ENCODE measurements around the gene PGBD5. TPM values are rescaled to one million over a fixed set of nuclear protein-coding genes. Genes with fewer than 3 reads are reported as not detected.
A peak's percentile ranks its signal among the peaks of the same experiment; 100 is the strongest.

The PGBD5 gene
- total and polyA plus RNA-seq, 2 of the 13 experiments (the other 11 are each of a cell fraction or from before 2014, with no cell fraction given), result 0.04 to 0.13 TPM

DNA sequence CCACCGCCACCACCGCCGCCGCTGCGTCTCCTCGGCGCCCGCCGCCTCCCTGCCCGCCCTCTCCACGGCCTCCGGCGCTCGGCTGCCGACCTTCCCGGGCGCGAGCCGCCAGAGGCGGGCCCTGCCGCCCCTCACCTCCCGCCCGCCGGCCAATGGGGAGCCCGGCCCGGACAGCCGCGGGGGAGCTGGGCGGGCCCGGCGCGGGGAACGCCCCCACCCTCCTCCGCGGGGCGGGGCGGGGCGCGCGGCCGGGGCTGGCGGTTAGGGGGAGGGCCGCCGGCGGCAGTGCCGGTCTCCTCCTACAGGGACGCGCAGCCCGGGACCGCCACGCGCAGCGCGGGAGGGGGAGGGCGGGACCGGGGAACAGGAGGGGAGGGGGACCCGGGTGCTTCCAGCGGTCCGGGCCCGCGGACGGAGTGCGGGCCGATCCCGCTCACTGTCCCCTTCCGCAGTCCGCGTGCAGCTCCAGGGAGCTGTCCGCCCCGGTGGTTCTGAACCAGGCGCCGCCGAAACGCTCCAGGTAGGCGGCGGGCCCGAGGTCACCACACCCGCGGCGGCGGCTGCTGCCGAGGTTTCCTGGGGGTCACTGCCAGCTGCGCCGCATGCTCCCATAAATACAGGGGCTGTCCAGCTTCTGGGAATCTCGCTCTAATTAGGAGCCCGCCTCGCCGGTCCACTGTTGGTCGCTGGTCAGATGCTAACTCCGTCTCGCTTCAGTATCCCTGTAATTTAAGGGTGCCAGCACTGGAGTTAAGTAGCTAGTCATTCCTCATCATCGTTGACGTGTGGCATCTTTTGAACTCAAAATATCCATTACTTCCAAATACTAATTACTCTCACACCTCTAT is at the start of gene PGBD5 (continued):
- TF ChIP-seq, protein P1, sequence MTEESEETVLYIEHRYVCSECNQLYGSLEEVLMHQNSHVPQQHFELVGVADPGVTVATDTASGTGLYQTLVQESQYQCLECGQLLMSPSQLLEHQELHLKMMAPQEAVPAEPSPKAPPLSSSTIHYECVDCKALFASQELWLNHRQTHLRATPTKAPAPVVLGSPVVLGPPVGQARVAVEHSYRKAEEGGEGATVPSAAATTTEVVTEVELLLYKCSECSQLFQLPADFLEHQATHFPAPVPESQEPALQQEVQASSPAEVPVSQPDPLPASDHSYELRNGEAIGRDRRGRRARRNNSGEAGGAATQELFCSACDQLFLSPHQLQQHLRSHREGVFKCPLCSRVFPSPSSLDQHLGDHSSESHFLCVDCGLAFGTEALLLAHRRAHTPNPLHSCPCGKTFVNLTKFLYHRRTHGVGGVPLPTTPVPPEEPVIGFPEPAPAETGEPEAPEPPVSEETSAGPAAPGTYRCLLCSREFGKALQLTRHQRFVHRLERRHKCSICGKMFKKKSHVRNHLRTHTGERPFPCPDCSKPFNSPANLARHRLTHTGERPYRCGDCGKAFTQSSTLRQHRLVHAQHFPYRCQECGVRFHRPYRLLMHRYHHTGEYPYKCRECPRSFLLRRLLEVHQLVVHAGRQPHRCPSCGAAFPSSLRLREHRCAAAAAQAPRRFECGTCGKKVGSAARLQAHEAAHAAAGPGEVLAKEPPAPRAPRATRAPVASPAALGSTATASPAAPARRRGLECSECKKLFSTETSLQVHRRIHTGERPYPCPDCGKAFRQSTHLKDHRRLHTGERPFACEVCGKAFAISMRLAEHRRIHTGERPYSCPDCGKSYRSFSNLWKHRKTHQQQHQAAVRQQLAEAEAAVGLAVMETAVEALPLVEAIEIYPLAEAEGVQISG (CRISPR knock-in tag; IDR thresholded peaks at IDR 0.05), result peak; percentile 80
- TF ChIP-seq ZBTB21 (CRISPR knock-in tag; IDR thresholded peaks at IDR 0.05) (peak; percentile 45; the same call in 1 of the 2 replicates), RFXAP (CRISPR knock-in tag; IDR thresholded peaks at IDR 0.05; ENCODE audit: borderline replicate concordance) (peak; percentile 91), KAT7 (CRISPR knock-in tag; IDR thresholded peaks at IDR 0.05; ENCODE audit: borderline replicate concordance) (no peak), ZNF615 (CRISPR knock-in tag; IDR thresholded peaks at IDR 0.05; ENCODE audit: borderline replicate concordance) (0 out of 2 replicates have a peak, but pooled peaks have one; percentile 41), BORCS8-MEF2B (CRISPR knock-in tag; IDR thresholded peaks at IDR 0.05) (peak; percentile 93), NFIC (IDR thresholded peaks at IDR 0.05; ENCODE audit: low read length) (no peak), ZNF205 (CRISPR knock-in tag; IDR thresholded peaks at IDR 0.05) (peak; percentile 59; the same call in 1 of the 2 replicates), NFIB (CRISPR knock-in tag; IDR thresholded peaks at IDR 0.05; ENCODE audit: borderline replicate concordance) (no peak), NCOA2 (CRISPR knock-in tag; IDR thresholded peaks at IDR 0.05) (peak; percentile 53), MEF2D (CRISPR knock-in tag; IDR thresholded peaks at IDR 0.05) (peak; percentile 72), TEF (CRISPR knock-in tag; IDR thresholded peaks at IDR 0.05) (peak; percentile 91), KMT2A (CRISPR knock-in tag; IDR thresholded peaks at IDR 0.05) (peak; percentile 64; the same call in 1 of the 2 replicates), ERF (CRISPR knock-in tag; IDR thresholded peaks at IDR 0.05) (peak; percentile 94), ZNF790 (CRISPR knock-in tag; IDR thresholded peaks at IDR 0.05; ENCODE audit: borderline replicate concordance) (peak; percentile 93; the same call in 1 of the 2 replicates), ZSCAN31 (CRISPR knock-in tag; IDR thresholded peaks at IDR 0.05; ENCODE audit: low read depth) (peak; percentile 79; the same call in 1 of the 2 replicates), ZNF660 (CRISPR knock-in tag; IDR thresholded peaks at IDR 0.05; ENCODE audit: borderline replicate concordance, low read depth) (no peak), ZNF773 (CRISPR knock-in tag; IDR thresholded peaks at IDR 0.05; ENCODE audit: borderline replicate concordance) (peak; percentile 97; the same call in 1 of the 2 replicates), ZNF34 (CRISPR knock-in tag; IDR thresholded peaks at IDR 0.05; ENCODE audit: borderline replicate concordance) (no peak)
- TF ChIP-seq, protein P2, sequence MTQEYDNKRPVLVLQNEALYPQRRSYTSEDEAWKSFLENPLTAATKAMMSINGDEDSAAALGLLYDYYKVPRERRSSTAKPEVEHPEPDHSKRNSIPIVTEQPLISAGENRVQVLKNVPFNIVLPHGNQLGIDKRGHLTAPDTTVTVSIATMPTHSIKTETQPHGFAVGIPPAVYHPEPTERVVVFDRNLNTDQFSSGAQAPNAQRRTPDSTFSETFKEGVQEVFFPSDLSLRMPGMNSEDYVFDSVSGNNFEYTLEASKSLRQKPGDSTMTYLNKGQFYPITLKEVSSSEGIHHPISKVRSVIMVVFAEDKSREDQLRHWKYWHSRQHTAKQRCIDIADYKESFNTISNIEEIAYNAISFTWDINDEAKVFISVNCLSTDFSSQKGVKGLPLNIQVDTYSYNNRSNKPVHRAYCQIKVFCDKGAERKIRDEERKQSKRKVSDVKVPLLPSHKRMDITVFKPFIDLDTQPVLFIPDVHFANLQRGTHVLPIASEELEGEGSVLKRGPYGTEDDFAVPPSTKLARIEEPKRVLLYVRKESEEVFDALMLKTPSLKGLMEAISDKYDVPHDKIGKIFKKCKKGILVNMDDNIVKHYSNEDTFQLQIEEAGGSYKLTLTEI (CRISPR knock-in tag; conservative IDR thresholded peaks at IDR 0.05), result no peak
- TF ChIP-seq, protein P3, sequence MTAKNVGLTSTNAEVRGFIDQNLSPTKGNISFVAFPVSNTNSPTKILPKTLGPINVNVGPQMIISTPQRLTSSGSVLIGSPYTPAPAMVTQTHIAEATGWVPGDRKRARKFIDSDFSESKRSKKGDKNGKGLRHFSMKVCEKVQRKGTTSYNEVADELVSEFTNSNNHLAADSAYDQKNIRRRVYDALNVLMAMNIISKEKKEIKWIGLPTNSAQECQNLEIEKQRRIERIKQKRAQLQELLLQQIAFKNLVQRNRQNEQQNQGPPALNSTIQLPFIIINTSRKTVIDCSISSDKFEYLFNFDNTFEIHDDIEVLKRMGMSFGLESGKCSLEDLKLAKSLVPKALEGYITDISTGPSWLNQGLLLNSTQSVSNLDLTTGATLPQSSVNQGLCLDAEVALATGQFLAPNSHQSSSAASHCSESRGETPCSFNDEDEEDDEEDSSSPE (CRISPR knock-in tag; IDR thresholded peaks at IDR 0.05), result peak; percentile 75
- TF ChIP-seq, protein P4, sequence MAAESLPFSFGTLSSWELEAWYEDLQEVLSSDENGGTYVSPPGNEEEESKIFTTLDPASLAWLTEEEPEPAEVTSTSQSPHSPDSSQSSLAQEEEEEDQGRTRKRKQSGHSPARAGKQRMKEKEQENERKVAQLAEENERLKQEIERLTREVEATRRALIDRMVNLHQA (CRISPR knock-in tag; IDR thresholded peaks at IDR 0.05), result peak; percentile 40; the same call in 1 of the 2 replicates
